A673 (cell line): ENCODE measurements around the gene APCDD1L. TPM values are rescaled to one million over a fixed set of nuclear protein-coding genes. Genes with fewer than 3 reads are reported as not detected.

Experiments used
- BruUV-seq: library from RNA; stranded (reverse); fragments of 400-500 nt; replicated peaks from 2 replicates; lab custom pipeline; 2021; lab: Mats Ljungman, UMichigan
- CTCF ChIA-PET: fragments of 300-600 bp; sonication (Branson Sonifier 250); formaldehyde crosslinking; loops from one replicate; lab custom pipeline; 2022; ENCODE audit warnings: antibody characterized with exemption; lab: Charles Lee
- POLR2A ChIA-PET: fragments of 300-600 bp; sonication (Branson Sonifier 250); formaldehyde crosslinking; loops from one replicate; lab custom pipeline; 2022; ENCODE audit warnings: antibody characterized with exemption; ENCODE audit not compliant: low non-redundant PET; lab: Charles Lee
- DNase-seq: peaks from one replicate; pipeline ENCODE4 v3.0.0-alpha.2; 2015; ENCODE audit warnings: low spot score
- H3K27ac ChIP-seq: fragments of 200-600 bp; sonication (generic); 2 replicates; pipeline ENCODE4 v1.5.1; 2016; ENCODE audit warnings: mixed run types, low read depth, mild to moderate bottlenecking, mixed read lengths, antibody characterized with exemption, low read length; ENCODE audit not compliant: poor library complexity, severe bottlenecking
- H3K27me3 ChIP-seq: fragments of 200-600 bp; sonication (generic); replicated peaks from 2 replicates; pipeline ENCODE4 v1.6.1; 2017; ENCODE audit warnings: mixed run types, low read depth, mild to moderate bottlenecking, mixed read lengths, antibody characterized with exemption, low read length; ENCODE audit not compliant: insufficient read depth, poor library complexity
- H3K36me3 ChIP-seq: fragments of 200-600 bp; sonication (generic); 2 replicates; pipeline ENCODE4 v1.6.1; 2016; ENCODE audit warnings: mixed run types, mild to moderate bottlenecking, mixed read lengths, antibody characterized with exemption, low read length; ENCODE audit not compliant: insufficient read depth, poor library complexity, severe bottlenecking
- H3K4me1 ChIP-seq: fragments of 200-600 bp; sonication (generic); 2 replicates; pipeline ENCODE4 v1.6.1; 2017; ENCODE audit warnings: mixed run types, mild to moderate bottlenecking, mixed read lengths, antibody characterized with exemption, low read length; ENCODE audit not compliant: insufficient read depth, poor library complexity, severe bottlenecking
- H3K4me3 ChIP-seq: fragments of 200-600 bp; sonication (generic); 2 replicates; pipeline ENCODE4 v1.5.1; 2016; ENCODE audit warnings: low read depth, mixed run types, mild to moderate bottlenecking, mixed read lengths, low read length; ENCODE audit not compliant: poor library complexity, severe bottlenecking
- H3K9me3 ChIP-seq: fragments of 200-600 bp; sonication (generic); 2 replicates; pipeline ENCODE4 v1.6.1; 2016; ENCODE audit warnings: mixed run types, low read depth, mild to moderate bottlenecking, mixed read lengths, antibody characterized with exemption, low read length; ENCODE audit not compliant: poor library complexity, severe bottlenecking
- EZH2 ChIP-seq: fragments of 200-600 bp; sonication (generic); IDR thresholded peaks from 2 replicates; pipeline ENCODE4 v1.6.1; 2017; ENCODE audit warnings: borderline replicate concordance, low read depth, mild to moderate bottlenecking, mixed read lengths, antibody characterized with exemption, low read length; ENCODE audit not compliant: poor library complexity, severe bottlenecking
- intact Hi-C: fragments of 100-400 bp; cut with micrococcal nuclease; formaldehyde crosslinking; loops from one replicate; pipeline ENCODE4 v1.10.0; 2022; ENCODE audit not compliant: unreplicated experiment
- total RNA-seq: library from RNA; stranded (reverse); gene quantifications from 2 replicates; pipeline ENCODE4 v1.2.3, GENCODE V29; 2021
- TF ChIP-seq, protein P1 (sequence below): fragments of 300-800, 200-600 bp; sonication (generic); conservative IDR thresholded peaks from 2 replicates; pipeline ENCODE4 v1.5.1; 2017; ENCODE audit warnings: low read depth, mild to moderate bottlenecking, antibody characterized with exemption, low read length, moderate library complexity, mixed read lengths

Gene APCDD1L
- total RNA-seq, 1 experiment from 2014 or later: not detected

- no peak for DNase-seq
Measured at GRCh38 chr20:58546756-58547622, 31.8 kb upstream of the APCDD1L start.

DNA sequence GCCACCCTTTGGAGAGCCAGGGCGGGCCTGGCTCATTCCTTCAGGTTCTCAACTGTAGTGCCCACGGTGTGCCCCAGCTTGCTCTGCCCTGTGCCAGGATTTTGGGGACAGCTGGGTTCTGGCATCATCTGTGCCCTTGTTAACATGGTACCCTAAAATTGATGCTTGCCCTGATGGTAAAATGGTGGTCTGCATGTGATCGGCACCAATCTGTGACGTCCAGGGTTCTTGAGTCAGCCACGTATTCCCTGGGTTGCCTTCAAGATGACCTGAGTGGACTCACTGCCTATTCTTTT, 31.2 kb upstream of the APCDD1L start:
- BruUV-seq: no TSS peak
- POLR2A ChIA-PET: no interaction called here
- CTCF ChIA-PET: no interaction called here

More at GRCh38 chr20:58546756-58547622, 31.8 kb upstream of the APCDD1L start:
- ChIA-PET POLR2A (no interaction called here), CTCF (no interaction called here)
- Histone ChIP-seq H3K36me3 (no peaks in the 10 kb centered on the region), H3K27me3 (no peaks in the 10 kb centered on the region), H3K27ac (no peak overlapping the region), H3K9me3 (no peaks in the 10 kb centered on the region), H3K4me1 (peaks cover 6% of the 10 kb centered on the region), H3K4me3 (no peak overlapping the region)
- BruUV-seq: no TSS peak
- TF ChIP-seq, protein P1, sequence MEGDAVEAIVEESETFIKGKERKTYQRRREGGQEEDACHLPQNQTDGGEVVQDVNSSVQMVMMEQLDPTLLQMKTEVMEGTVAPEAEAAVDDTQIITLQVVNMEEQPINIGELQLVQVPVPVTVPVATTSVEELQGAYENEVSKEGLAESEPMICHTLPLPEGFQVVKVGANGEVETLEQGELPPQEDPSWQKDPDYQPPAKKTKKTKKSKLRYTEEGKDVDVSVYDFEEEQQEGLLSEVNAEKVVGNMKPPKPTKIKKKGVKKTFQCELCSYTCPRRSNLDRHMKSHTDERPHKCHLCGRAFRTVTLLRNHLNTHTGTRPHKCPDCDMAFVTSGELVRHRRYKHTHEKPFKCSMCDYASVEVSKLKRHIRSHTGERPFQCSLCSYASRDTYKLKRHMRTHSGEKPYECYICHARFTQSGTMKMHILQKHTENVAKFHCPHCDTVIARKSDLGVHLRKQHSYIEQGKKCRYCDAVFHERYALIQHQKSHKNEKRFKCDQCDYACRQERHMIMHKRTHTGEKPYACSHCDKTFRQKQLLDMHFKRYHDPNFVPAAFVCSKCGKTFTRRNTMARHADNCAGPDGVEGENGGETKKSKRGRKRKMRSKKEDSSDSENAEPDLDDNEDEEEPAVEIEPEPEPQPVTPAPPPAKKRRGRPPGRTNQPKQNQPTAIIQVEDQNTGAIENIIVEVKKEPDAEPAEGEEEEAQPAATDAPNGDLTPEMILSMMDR: no peak
- no peak for TF ChIP-seq EZH2
- intact Hi-C loops: no loop called here

DNA sequence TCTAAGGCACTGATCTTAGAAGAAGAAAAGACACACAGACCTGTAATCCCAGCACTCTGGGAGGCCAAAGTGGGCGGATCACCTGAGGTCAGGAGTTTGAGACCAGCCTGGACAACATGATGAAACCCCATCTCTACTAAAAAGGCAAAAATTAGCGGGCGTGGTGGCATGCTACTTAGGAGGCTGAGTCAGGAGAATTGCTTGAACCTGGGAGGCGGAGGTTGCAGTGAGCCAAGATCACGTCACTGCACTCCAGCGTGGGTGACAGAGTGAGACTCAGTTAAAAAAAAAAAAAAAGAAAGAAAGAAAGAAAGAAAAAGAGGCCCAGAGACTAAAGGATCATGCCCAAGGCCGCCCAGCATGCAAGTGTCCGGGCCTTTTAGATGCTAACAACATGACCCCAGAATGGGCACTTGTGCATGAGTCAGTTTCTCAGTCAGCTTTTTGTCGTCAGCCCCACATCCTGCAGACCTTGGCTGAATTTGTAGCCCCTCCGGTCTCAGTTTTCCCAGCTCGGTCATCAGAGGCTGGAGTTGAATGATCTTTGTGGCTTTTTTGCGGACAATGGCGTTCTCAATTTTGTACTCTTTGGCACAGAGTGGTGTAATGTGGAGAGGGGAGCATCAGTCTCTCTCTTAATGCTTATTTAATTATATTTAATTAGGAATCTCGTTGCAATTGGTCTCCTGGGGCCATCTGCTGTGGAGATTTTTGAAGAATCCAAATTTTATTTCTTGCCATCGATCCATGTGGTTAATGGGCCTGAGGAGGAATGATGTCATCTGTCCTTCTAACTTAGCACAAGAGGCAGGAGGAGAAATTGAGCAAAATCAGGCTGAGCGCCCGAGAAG, 30.6 kb upstream of the APCDD1L start:
- TF ChIP-seq, protein P1: no peak
- no peak for TF ChIP-seq EZH2
- Histone ChIP-seq H3K9me3 (no peaks in the 10 kb centered on the region), H3K27ac (no peak overlapping the region), H3K36me3 (no peaks in the 10 kb centered on the region), H3K27me3 (no peaks in the 10 kb centered on the region), H3K4me3 (no peak overlapping the region), H3K4me1 (peaks cover 6% of the 10 kb centered on the region)
- DNase-seq: no peak
- no TSS peak for BruUV-seq
- ChIA-PET POLR2A (no interaction called here), CTCF (no interaction called here)
- intact Hi-C loops: no loop called here

More for the DNA sequence above, 31.2 kb upstream of the APCDD1L start:
- intact Hi-C loops: no loop called here
- Histone ChIP-seq H3K4me3 (no peak overlapping the region), H3K4me1 (peaks cover 6% of the 10 kb centered on the region), H3K36me3 (no peaks in the 10 kb centered on the region), H3K27ac (no peak overlapping the region), H3K9me3 (no peaks in the 10 kb centered on the region), H3K27me3 (no peaks in the 10 kb centered on the region)
- no peak for DNase-seq
- TF ChIP-seq EZH2: no peak
- TF ChIP-seq, protein P1: no peak
